HG03354 (cell line): ENCODE data around the gene CLCC1.

Experiments used
- ATAC-seq: cut with Tn5 transposase; IDR thresholded peaks from one replicate; pipeline ENCODE4 v1.9.1; 2021; ENCODE audit warnings: mild to moderate bottlenecking; ENCODE audit not compliant: unreplicated experiment, poor library complexity, severe bottlenecking

The CLCC1 gene

DNA sequence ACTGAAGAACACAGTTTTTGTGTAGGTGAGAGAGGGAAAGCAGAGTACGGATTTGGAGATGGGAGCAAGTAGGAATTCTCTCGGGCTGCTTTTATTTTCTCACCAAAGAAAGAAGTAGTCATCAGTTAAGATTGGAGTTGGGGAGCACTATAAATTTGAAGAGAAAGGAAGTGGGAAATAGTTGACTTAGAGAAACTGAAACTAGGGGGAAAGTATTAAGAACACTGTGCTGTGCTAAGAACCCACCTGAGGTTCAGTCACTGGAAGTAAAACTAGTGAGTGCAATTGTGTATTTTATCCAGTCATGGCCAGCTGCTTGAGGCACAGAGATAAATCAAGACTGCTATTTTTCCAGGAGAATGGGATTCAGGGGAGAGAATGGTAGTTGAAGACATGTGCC, 37.4 kb downstream of the CLCC1 start:
- no peak for ATAC-seq

DNA sequence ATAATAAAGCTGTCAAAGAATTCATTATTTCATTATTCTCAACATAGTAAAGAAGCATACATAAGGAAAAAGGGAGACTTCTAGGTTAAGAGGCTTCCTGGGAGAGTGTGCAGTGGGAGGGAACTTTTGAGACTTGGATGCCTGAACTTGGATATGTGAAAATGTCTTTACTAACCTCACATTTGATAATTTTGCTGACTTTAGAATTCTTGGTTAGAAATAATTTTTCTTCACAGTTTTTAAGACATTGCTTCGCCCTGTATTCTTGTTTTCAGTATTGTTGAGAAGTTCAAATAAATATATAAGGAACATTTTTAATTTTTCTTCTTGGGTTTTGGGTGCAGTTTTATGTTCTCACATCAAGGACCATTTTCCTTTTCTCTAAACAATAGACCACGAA, 46.5 kb downstream of the CLCC1 start:
- ATAC-seq: no peak
